ENCODE data around the gene MYB. TPM values are rescaled to one million over a fixed set of nuclear protein-coding genes. Genes with fewer than 3 reads are reported as not detected.

The MYB gene
- total and polyA plus RNA-seq, 2 of the 8 experiments (the other 6 are each of a cell fraction or from before 2014, with no cell fraction given) = 4.0 to 7.6 TPM

DNA sequence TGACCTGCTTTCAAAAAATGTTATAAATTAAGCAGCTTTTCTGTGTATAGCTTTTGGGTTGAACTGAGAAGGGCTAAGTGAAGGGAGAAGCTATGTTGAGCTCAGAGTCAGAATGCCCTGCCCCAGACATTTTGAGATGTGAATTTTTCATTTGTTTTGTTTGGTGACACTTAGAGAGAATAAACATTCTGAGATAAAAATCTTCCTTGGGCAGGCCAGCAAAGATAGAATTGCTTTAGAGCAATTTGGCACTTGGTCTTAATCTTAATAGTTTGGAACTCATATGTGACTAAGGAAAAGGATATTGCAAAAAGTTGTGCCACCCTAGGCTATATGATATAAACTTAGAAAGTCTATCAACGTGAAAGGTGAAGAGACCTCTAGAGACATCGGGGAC, 30.2 kb downstream of the MYB start:
- Histone ChIP-seq H3K4ac (replicated peaks; ENCODE audit: insufficient read length, low read depth, low read length) (no peak overlapping the region), H4K91ac (replicated peaks; ENCODE audit: insufficient read length, low read length) (no peak overlapping the region), H3K56ac (replicated peaks; ENCODE audit: insufficient read length, low read depth, low read length) (no peak overlapping the region), H3K14ac (ENCODE audit: insufficient read length) (no peak overlapping the region), H2AK5ac (ENCODE audit: low read depth, low read length) (no peak overlapping the region), H3K79me1 (ENCODE audit: low read depth, low read length) (no peaks in the 10 kb centered on the region), H4K5ac (ENCODE audit: insufficient read length, low read depth, low read length) (no peak overlapping the region), H4K8ac (ENCODE audit: extremely low read depth, insufficient read depth, low read length) (no peak overlapping the region), H2BK12ac (ENCODE audit: low read depth, low read length) (no peak overlapping the region), H3K79me2 (ENCODE audit: control insufficient read depth in 1 of 2, insufficient read depth in 2 of 2, low read length in 2 of 2) (no peaks in the 10 kb centered on the region), H3K9me3 (ENCODE audit: insufficient read depth in 2 of 2, low read depth in 1 of 2, low read length in 1 of 2) (peaks cover 0 to 5% of the 10 kb centered on the region in 2 experiments; a peak in 1 of 4 replicates), H3K36me3 (ENCODE audit: control insufficient read depth in 2 of 4, insufficient read depth in 4 of 4, low read length in 3 of 4) (peaks cover 0 to 46% (median 5%) of the 10 kb centered on the region in 4 experiments; a peak in 4 of 8 replicates), H3K9ac (replicated peaks in 1 of 4; ENCODE audit: extremely low read depth in 1 of 4, low read depth in 3 of 4, low read length in 3 of 4) (no peak overlapping the region), H3K23ac (ENCODE audit: insufficient read length) (no peak overlapping the region), H2BK15ac (ENCODE audit: low read length) (no peak overlapping the region), H3K4me1 (replicated peaks in 1 of 4; ENCODE audit: control insufficient read depth in 3 of 4, insufficient read depth in 4 of 4, low read length in 3 of 4) (peaks cover 0 to 6% (median under 1%) of the 10 kb centered on the region in 4 experiments; a peak in 2 of 7 replicates), H4K20me1 (replicated peaks in 1 of 2; ENCODE audit: control insufficient read depth in 1 of 2, insufficient read depth in 2 of 2, low read length in 2 of 2) (no peaks in the 10 kb centered on the region), H3K27me3 (replicated peaks in 1 of 4; ENCODE audit: control insufficient read depth in 3 of 4, extremely low read depth in 1 of 4, insufficient read depth in 3 of 4, low read length in 3 of 4) (no peaks in the 10 kb centered on the region), H2BK20ac (ENCODE audit: low read length) (no peak overlapping the region), H3K4me2 (ENCODE audit: insufficient read depth in 1 of 2, low read depth in 2 of 2, low read length in 2 of 2) (no peak overlapping the region), H2AFZ (ENCODE audit: low read length) (no peak overlapping the region), H3K4me3 (ENCODE audit: extremely low read depth in 1 of 4, insufficient read depth in 2 of 4, low read depth in 3 of 4, low read length in 4 of 4) (no peak overlapping the region), H3K27ac (ENCODE audit: low read depth, low read length) (no peak overlapping the region), H2BK5ac (ENCODE audit: low read depth, low read length) (no peak overlapping the region), H3K23me2 (ENCODE audit: low read depth, low read length) (no peaks in the 10 kb centered on the region), H3K18ac (ENCODE audit: extremely low read depth, low read length) (no peak overlapping the region), H2BK120ac (replicated peaks; ENCODE audit: low read depth, low read length) (no peak overlapping the region)
- no peak for DNase-seq (ENCODE audit: low read depth in 1 of 2, low spot score in 2 of 2)
- TF ChIP-seq CEBPB (IDR thresholded peaks at IDR 0.05; ENCODE audit: low read depth, low read length) = no peak
- 96% methylated on average over 2 of the region's 2 CpGs; no CpG with 5 or more reads in 1 of the 2 experiments for WGBS, 2 experiments (ENCODE audit: extremely low coverage in 1 of 2, insufficient coverage in 1 of 2, insufficient read length in 1 of 2, insufficient replicate concordance in 2 of 2, low coverage in 1 of 2, low lambda C conversion rate in 2 of 2, missing lambda C conversion rate in 1 of 2)
- FAIRE-seq = no peak
- POLR2A ChIA-PET (ENCODE audit: partially characterized antibody) = no interaction called here
- CTCF ChIA-PET (ENCODE audit: partially characterized antibody) = interaction anchor here (1.0 kb wide), 1 partner anchor 212 kb away, joined by 3 read pairs; no protein-coding TSS in a partner anchor

All from H1 (cell line).